Measurements from ENCODE around the gene RNASE9. TPM values are rescaled to one million over a fixed set of nuclear protein-coding genes. Genes with fewer than 3 reads are reported as not detected.
"Not testable (repeated sequence)": the region's sequence is repeated elsewhere in the genome, so short reads cannot be mapped to it uniquely, and the experiment has no call there.

RNASE9 gene
- total RNA-seq, 1 donor from 2014 or later = not detected

DNA sequence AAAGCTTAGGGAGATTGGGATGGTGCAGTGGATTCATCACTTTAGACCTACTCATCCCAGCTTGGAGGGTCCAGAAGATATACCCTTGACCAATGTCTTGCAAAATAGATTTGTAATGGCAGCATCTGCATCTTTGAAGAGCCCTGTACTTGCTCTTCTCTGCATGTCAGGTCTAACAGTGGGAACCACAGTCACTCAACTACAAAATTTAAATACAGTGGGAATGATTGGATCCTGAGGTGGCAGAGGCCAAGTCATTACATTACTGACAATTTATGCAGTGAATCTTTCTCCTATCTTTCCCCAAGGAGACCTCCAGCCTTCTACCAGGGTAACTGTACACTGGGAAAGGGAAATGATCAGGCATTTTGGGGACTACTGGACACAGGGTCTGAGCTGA, 8.2 kb upstream of the RNASE9 start:
- TF ChIP-seq, protein P1, sequence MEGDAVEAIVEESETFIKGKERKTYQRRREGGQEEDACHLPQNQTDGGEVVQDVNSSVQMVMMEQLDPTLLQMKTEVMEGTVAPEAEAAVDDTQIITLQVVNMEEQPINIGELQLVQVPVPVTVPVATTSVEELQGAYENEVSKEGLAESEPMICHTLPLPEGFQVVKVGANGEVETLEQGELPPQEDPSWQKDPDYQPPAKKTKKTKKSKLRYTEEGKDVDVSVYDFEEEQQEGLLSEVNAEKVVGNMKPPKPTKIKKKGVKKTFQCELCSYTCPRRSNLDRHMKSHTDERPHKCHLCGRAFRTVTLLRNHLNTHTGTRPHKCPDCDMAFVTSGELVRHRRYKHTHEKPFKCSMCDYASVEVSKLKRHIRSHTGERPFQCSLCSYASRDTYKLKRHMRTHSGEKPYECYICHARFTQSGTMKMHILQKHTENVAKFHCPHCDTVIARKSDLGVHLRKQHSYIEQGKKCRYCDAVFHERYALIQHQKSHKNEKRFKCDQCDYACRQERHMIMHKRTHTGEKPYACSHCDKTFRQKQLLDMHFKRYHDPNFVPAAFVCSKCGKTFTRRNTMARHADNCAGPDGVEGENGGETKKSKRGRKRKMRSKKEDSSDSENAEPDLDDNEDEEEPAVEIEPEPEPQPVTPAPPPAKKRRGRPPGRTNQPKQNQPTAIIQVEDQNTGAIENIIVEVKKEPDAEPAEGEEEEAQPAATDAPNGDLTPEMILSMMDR (IDR thresholded peaks at IDR 0.05; ENCODE audit: insufficient read depth, low read length, poor library complexity, severe bottlenecking) = no peak
- Histone ChIP-seq H3K4me3 (ENCODE audit: low read depth, low read length) (no peak overlapping the region), H3K27me3 (ENCODE audit: control insufficient read depth, insufficient read depth, low read length) (no peaks in the 10 kb centered on the region), H3K36me3 (ENCODE audit: control insufficient read depth, insufficient read depth, low read length) (no peaks in the 10 kb centered on the region)
- DNase-seq (ENCODE audit: low read depth) = no peak

GRCh38 chr14:20568393-20568792, 7.5 kb upstream of the RNASE9 start:
- TF ChIP-seq, protein P1 (IDR thresholded peaks at IDR 0.05; ENCODE audit: insufficient read depth, low read length, poor library complexity, severe bottlenecking) = no peak
- H3K36me3 ChIP-seq (ENCODE audit: control insufficient read depth, insufficient read depth, low read length) = no peaks in the 10 kb centered on the region
- DNase-seq (ENCODE audit: low read depth) = no peak
- H3K27me3 ChIP-seq (ENCODE audit: control insufficient read depth, insufficient read depth, low read length) = no peaks in the 10 kb centered on the region
- no peak overlapping the region for H3K4me3 ChIP-seq (ENCODE audit: low read depth, low read length)

DNA sequence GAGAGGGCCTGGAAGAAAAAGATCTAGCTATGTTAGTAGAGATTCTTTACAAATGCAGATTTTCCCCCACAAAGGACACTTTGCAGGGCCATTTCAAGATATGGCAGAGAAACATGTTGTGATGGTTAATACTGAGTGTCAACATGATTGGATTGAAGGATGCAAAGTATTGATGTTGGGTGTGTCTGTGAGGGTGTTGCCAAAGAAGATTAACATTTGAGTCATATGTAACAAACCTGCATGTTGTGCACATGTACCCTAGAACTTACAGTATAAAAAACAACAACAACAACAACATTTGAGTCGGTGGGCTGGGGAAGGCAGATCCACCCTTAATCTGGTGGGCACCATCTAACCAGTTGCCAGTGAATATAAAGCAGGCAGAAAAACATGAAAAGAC, 6.4 kb upstream of the RNASE9 start:
- H3K4me3 ChIP-seq (ENCODE audit: low read depth, low read length); H3K27me3 ChIP-seq (ENCODE audit: control insufficient read depth, insufficient read depth, low read length); DNase-seq (ENCODE audit: low read depth); H3K36me3 ChIP-seq (ENCODE audit: control insufficient read depth, insufficient read depth, low read length): not testable (repeated sequence)

GRCh38 chr14:20564501-20564997, 3.7 kb upstream of the RNASE9 start:
- Histone ChIP-seq H3K4me3 (ENCODE audit: low read depth, low read length) (no peak overlapping the region), H3K36me3 (ENCODE audit: control insufficient read depth, insufficient read depth, low read length) (no peaks in the 10 kb centered on the region), H3K27me3 (ENCODE audit: control insufficient read depth, insufficient read depth, low read length) (no peaks in the 10 kb centered on the region)
- DNase-seq (ENCODE audit: low read depth) = no peak
- TF ChIP-seq, protein P1 (IDR thresholded peaks at IDR 0.05; ENCODE audit: insufficient read depth, low read length, poor library complexity, severe bottlenecking) = no peak

DNA sequence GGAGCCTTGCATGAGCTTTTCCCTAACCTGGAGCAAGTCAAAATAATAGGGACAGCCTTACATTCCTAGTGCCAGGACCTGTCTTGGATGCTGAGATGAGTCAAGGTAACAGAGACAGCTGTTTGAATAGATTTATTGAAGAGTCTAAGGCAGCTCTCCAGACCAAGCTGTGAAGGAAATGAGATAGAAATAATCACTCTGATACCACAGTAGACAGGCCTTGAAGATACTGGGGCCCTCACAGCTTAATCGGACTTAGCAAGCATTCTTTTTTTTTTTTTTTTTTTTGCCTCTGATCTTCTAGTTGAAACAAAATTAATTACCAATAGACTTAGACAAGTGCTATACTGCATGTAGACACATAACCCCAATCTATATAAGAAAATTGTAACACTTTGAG, 3.1 kb upstream of the RNASE9 start:
- Histone ChIP-seq H3K36me3 (ENCODE audit: control insufficient read depth, insufficient read depth, low read length) (no peaks in the 10 kb centered on the region), H3K27me3 (ENCODE audit: control insufficient read depth, insufficient read depth, low read length) (no peaks in the 10 kb centered on the region), H3K4me3 (ENCODE audit: low read depth, low read length) (no peak overlapping the region)
- TF ChIP-seq, protein P1 (IDR thresholded peaks at IDR 0.05; ENCODE audit: insufficient read depth, low read length, poor library complexity, severe bottlenecking) = no peak
- DNase-seq (ENCODE audit: low read depth) = no peak

- Histone ChIP-seq H3K36me3 (ENCODE audit: control insufficient read depth, insufficient read depth, low read length) (no peaks in the 10 kb centered on the region), H3K4me3 (ENCODE audit: low read depth, low read length) (no peak overlapping the region), H3K27me3 (ENCODE audit: control insufficient read depth, insufficient read depth, low read length) (no peaks in the 10 kb centered on the region)
- TF ChIP-seq, protein P1 (IDR thresholded peaks at IDR 0.05; ENCODE audit: insufficient read depth, low read length, poor library complexity, severe bottlenecking) = no peak
- no peak for DNase-seq (ENCODE audit: low read depth)
These were observed 1.4 kb downstream of the RNASE9 start for GRCh38 chr14:20559461-20559904.
